GM23248 (cell line): ENCODE measurements around the gene CD19. TPM values are rescaled to one million over a fixed set of nuclear protein-coding genes. Genes with fewer than 3 reads are reported as not detected.

Experiments used
- DNase-seq: peaks from one replicate; pipeline ENCODE4 v3.0.0-alpha.2; 2015
- H2AFZ ChIP-seq: fragments of 200-600 bp; sonication (generic); 2 replicates; pipeline ENCODE4 v1.6.1; 2016; ENCODE audit warnings: antibody characterized with exemption
- H3F3A ChIP-seq: fragments of 200-600 bp; sonication (generic); 2 replicates; pipeline ENCODE4 v1.6.1; 2016; ENCODE audit warnings: mild to moderate bottlenecking, antibody characterized with exemption, mixed run types; ENCODE audit not compliant: insufficient read depth
- H3K27ac ChIP-seq: fragments of 200-600 bp; sonication (generic); 2 replicates; pipeline ENCODE4 v1.5.1; 2016; ENCODE audit warnings: mild to moderate bottlenecking
- H3K27me3 ChIP-seq: fragments of 200-600 bp; sonication (generic); replicated peaks from 2 replicates; pipeline ENCODE4 v1.6.1; 2016; ENCODE audit warnings: mild to moderate bottlenecking; ENCODE audit not compliant: insufficient read depth
- H3K36me3 ChIP-seq: fragments of 200-600 bp; sonication (generic); 2 replicates; pipeline ENCODE4 v1.6.1; 2016; ENCODE audit warnings: low read depth, mild to moderate bottlenecking
- H3K4me1 ChIP-seq: fragments of 200-600 bp; sonication (generic); 2 replicates; pipeline ENCODE4 v1.6.1; 2016; ENCODE audit warnings: mild to moderate bottlenecking; ENCODE audit not compliant: insufficient read depth
- H3K4me2 ChIP-seq: fragments of 200-600 bp; sonication (generic); one replicate; pipeline ENCODE4 v1.6.1; 2016; ENCODE audit warnings: mild to moderate bottlenecking; ENCODE audit not compliant: unreplicated experiment
- H3K4me3 ChIP-seq: fragments of 200-600 bp; sonication (generic); 2 replicates; pipeline ENCODE4 v1.5.1; 2016; ENCODE audit warnings: mild to moderate bottlenecking
- H3K79me2 ChIP-seq: fragments of 200-600 bp; sonication (generic); 2 replicates; pipeline ENCODE4 v1.6.1; 2016; ENCODE audit warnings: mild to moderate bottlenecking; ENCODE audit not compliant: insufficient read depth
- H3K9ac ChIP-seq: fragments of 200-600 bp; sonication (generic); 2 replicates; pipeline ENCODE4 v1.6.1; 2016; ENCODE audit warnings: mild to moderate bottlenecking
- H3K9me2 ChIP-seq: fragments of 200-600 bp; sonication (generic); 2 replicates; pipeline ENCODE4 v1.6.1; 2016; ENCODE audit warnings: mixed run types, mild to moderate bottlenecking, moderate library complexity; ENCODE audit not compliant: insufficient read depth
- H3K9me3 ChIP-seq: fragments of 200-600 bp; sonication (generic); one replicate; pipeline ENCODE4 v1.6.1; 2017; ENCODE audit warnings: low read depth
- H4K20me1 ChIP-seq: fragments of 200-600 bp; sonication (generic); 2 replicates; pipeline ENCODE4 v1.6.0; 2016; ENCODE audit not compliant: insufficient read depth
- EZH2 ChIP-seq: fragments of 200-600 bp; sonication (generic); IDR thresholded peaks from 2 replicates; pipeline ENCODE4 v1.6.1; 2018; ENCODE audit warnings: antibody characterized with exemption, mild to moderate bottlenecking; ENCODE audit not compliant: insufficient read depth, poor library complexity, severe bottlenecking
- EZH2phosphoT487 ChIP-seq: fragments of 200-600 bp; sonication (generic); IDR thresholded peaks from 2 replicates; pipeline ENCODE4 v1.6.1; 2018; ENCODE audit warnings: antibody characterized with exemption, moderate library complexity, mild to moderate bottlenecking, low read depth; ENCODE audit not compliant: insufficient read depth
- WGBS, 2 experiments: methylation state at CpG; one replicate each; pipeline ENCODE4 v1.1.6; 2015 to 2017; ENCODE audit warnings: low lambda C conversion rate in 2 of 2, low coverage in 1 of 2; ENCODE audit errors: missing lambda C conversion rate in 2 of 2; 5-methylcytosine and 5-hydroxymethylcytosine counted together
- in situ Hi-C: fragments of 300-500 bp; cut with MboI; formaldehyde crosslinking; loops from 2 replicates; pipeline ENCODE4 v1.15.0; 2020
- polyA plus RNA-seq: library from polyadenylated mRNA; unstranded; fragments of >200 nt; fragmentation: Nextera tagmentation; extraction: Ambion mirVana; gene quantifications from 2 replicates; pipeline ENCODE4 v1.2.1, GENCODE V29; 2016
- total RNA-seq: library from RNA; depleted of rRNA; stranded (reverse); fragments of >200 nt; shearing (Covaris generic); gene quantifications from 2 replicates; pipeline ENCODE4 v1.2.3, GENCODE V29; 2014

CD19 gene
- total and polyA plus RNA-seq, 2 experiments from 2014 or later, result not detected

DNA sequence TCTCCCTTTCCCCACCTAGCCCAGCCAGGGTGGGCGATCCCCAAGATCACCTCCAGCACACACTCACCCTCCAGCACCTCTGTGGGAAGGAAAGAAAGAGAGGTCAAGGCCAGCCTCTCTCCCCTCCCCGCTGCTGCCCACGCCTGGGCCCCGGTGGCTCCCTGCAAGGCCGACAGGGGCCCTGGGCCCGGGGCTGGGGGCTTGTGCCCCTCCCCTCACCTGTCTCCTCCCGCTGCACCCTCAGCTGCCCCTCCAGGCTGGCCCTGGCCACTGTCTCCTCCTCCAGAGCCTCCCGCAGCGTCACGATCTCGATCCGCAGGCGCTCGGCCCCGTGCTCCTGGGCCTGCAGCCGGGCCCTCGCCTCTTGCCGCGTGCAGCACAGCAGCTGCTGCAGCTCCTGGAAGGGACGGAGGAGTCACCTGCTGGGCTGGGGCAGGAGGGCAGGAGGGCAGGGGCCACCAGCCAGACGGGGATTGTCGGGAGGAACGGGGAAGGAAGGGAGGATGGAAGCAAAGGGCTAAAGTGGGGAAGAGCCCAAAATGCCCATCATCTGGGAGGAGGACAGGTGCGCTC, 25.9 kb upstream of the CD19 start:
- Histone ChIP-seq H3K9me3 (no peaks in the 10 kb centered on the region), H3K9me2 (no peaks in the 10 kb centered on the region), H3K79me2 (no peaks in the 10 kb centered on the region), H3K4me3 (no peak overlapping the region), H4K20me1 (no peaks in the 10 kb centered on the region), H3K4me1 (no peaks in the 10 kb centered on the region), H3K9ac (no peak overlapping the region), H3K36me3 (peaks cover 6% of the 10 kb centered on the region; the same call in 1 of the 2 replicates), H2AFZ (no peak overlapping the region), H3K27me3 (no peaks in the 10 kb centered on the region), H3K4me2 (no peak overlapping the region), H3F3A (no peaks in the 10 kb centered on the region), H3K27ac (no peak overlapping the region)
- in situ Hi-C loops, result no loop called here
- WGBS, 2 experiments, result 89 to 90% methylated on average over 20 to 24 of the region's 24 CpGs
- no peak for TF ChIP-seq EZH2phosphoT487
- TF ChIP-seq EZH2, result no peak
- DNase-seq, result no peak

DNA sequence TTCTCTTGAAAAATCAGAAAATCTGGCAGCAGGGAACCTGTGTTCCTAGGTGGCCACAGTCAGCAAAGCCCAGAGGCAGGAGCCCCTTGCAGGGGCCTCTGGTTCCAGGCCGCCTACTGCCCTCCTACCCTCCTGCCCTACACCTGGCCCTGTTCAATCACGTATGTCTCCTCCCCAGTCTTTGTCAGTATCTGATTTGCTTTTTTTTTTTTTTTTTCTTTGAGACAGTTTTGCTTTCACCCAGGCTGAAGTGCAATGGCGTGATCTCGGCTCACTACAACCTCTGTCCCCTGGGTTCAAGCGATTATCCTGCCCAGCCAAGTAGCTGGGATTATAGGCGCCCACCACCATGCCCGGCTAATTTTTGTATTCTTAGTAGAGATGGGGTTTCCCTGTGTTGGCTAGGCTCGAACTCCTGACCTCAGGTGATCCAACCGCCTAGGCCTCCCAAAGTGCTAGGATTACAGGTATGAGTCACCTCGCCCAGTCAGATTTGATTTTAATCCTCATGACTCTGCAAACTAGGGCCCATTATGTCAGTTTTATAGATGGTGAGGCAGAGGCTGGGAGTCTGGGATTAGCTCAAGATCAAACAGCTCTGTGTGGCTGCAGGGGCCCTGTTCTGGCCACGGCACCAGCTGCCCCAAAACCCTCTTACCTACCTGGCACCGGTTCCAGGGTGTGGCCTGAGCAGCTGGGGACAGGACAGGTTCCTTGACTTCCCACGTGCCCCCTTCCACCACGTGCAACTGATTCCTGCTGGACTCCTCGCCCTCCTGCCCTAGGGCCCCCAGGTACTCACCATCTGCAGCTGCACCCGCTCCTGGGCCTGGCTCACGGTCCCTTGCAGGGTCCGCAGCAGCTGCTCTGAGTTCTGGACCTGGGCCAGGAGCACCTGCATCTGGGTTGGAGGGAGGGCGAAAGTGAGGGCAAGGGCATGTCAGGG, 21.4 kb upstream of the CD19 start:
- Histone ChIP-seq H3K4me1 (no peaks in the 10 kb centered on the region), H4K20me1 (no peaks in the 10 kb centered on the region), H3K9me2 (no peaks in the 10 kb centered on the region), H3K27ac (no peak overlapping the region), H3F3A (0 out of 2 replicates have a peak, but pooled peaks cover 1% of the 10 kb centered on the region), H3K79me2 (no peaks in the 10 kb centered on the region), H3K27me3 (no peaks in the 10 kb centered on the region), H3K4me2 (no peak overlapping the region), H3K9ac (no peak overlapping the region), H3K4me3 (no peak overlapping the region), H3K36me3 (peaks cover 6% of the 10 kb centered on the region; the same call in 1 of the 2 replicates), H2AFZ (no peak overlapping the region), H3K9me3 (no peaks in the 10 kb centered on the region)
- no peak for TF ChIP-seq EZH2phosphoT487
- TF ChIP-seq EZH2, result no peak
- in situ Hi-C loops, result no loop called here
- WGBS, 2 experiments, result 92 to 93% methylated on average over 19 of the region's 19 CpGs
- no peak for DNase-seq

GRCh38 chr16:28912558-28912957, 19.2 kb upstream of the CD19 start:
- no peak overlapping the region for H3K9ac ChIP-seq
- DNase-seq, result no peak
- no peaks in the 10 kb centered on the region for H3K4me1 ChIP-seq
- H3F3A ChIP-seq, result peaks cover 11% of the 10 kb centered on the region; the same call in 1 of the 2 replicates
- TF ChIP-seq EZH2 (no peak), EZH2phosphoT487 (no peak)
- in situ Hi-C loops, result no loop called here
- no peaks in the 10 kb centered on the region for H3K9me2 ChIP-seq
- WGBS, 2 experiments, result 97% methylated on average over 12 of the region's 12 CpGs
- no peaks in the 10 kb centered on the region for H3K79me2 ChIP-seq
- H4K20me1 ChIP-seq, result no peaks in the 10 kb centered on the region
- peaks cover 6% of the 10 kb centered on the region; the same call in 1 of the 2 replicates for H3K36me3 ChIP-seq
- no peaks in the 10 kb centered on the region for H3K9me3 ChIP-seq
- H3K27me3 ChIP-seq, result no peaks in the 10 kb centered on the region
- H3K4me2 ChIP-seq, result no peak overlapping the region
- H2AFZ ChIP-seq, result no peak overlapping the region
- no peak overlapping the region for H3K4me3 ChIP-seq
- no peak overlapping the region for H3K27ac ChIP-seq

- WGBS, 2 experiments, result 97% methylated on average over 21 to 29 of the region's 29 CpGs
- in situ Hi-C loops, result no loop called here
- no peak overlapping the region for H2AFZ ChIP-seq
- peaks cover 11% of the 10 kb centered on the region; the same call in 1 of the 2 replicates for H3F3A ChIP-seq
- DNase-seq, result no peak
- no peaks in the 10 kb centered on the region for H4K20me1 ChIP-seq
- no peaks in the 10 kb centered on the region for H3K27me3 ChIP-seq
- no peak overlapping the region for H3K9ac ChIP-seq
- no peaks in the 10 kb centered on the region for H3K36me3 ChIP-seq
- no peak overlapping the region for H3K4me2 ChIP-seq
- no peaks in the 10 kb centered on the region for H3K79me2 ChIP-seq
- no peaks in the 10 kb centered on the region for H3K9me2 ChIP-seq
- no peak overlapping the region for H3K27ac ChIP-seq
- no peaks in the 10 kb centered on the region for H3K9me3 ChIP-seq
- no peak overlapping the region for H3K4me3 ChIP-seq
- no peak for TF ChIP-seq EZH2phosphoT487
- TF ChIP-seq EZH2, result no peak
- no peaks in the 10 kb centered on the region for H3K4me1 ChIP-seq
These were observed 17.6 kb upstream of the CD19 start for GRCh38 chr16:28913946-28914724.
